NCI-H2107 (cell line): ENCODE results near the gene RIIAD1.
"Not testable (repeated sequence)": the region's sequence is repeated elsewhere in the genome, so short reads cannot be mapped to it uniquely, and the experiment has no call there.

Experiments
- DNase-seq: peaks from one replicate; lab custom pipeline; 2025; lab: John Stamatoyannopoulos, UW

RIIAD1 gene

GRCh38 chr1:151737026-151737425, 15.7 kb downstream of the RIIAD1 start:
- no peak for DNase-seq

DNA sequence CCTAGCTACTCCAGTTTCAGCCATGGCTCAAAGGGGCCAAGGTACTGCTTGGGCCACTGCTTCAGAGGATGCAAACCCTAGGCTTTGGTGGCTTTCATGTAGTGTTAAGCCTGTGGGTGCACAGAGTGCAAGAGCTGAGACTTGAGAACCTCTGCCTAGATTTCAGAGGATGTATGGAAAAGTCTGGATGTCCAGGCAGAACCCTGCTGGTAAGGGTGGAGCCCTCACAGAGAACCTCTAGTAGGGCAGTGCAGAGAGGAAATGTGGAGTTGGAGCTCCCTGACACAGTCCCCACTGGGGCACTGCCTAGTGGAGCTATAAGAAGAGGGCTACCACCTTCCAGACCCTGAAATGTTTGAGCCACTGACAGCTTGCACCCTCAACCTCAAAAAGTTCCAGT, 16.2 kb downstream of the RIIAD1 start:
- DNase-seq, result no peak

DNA sequence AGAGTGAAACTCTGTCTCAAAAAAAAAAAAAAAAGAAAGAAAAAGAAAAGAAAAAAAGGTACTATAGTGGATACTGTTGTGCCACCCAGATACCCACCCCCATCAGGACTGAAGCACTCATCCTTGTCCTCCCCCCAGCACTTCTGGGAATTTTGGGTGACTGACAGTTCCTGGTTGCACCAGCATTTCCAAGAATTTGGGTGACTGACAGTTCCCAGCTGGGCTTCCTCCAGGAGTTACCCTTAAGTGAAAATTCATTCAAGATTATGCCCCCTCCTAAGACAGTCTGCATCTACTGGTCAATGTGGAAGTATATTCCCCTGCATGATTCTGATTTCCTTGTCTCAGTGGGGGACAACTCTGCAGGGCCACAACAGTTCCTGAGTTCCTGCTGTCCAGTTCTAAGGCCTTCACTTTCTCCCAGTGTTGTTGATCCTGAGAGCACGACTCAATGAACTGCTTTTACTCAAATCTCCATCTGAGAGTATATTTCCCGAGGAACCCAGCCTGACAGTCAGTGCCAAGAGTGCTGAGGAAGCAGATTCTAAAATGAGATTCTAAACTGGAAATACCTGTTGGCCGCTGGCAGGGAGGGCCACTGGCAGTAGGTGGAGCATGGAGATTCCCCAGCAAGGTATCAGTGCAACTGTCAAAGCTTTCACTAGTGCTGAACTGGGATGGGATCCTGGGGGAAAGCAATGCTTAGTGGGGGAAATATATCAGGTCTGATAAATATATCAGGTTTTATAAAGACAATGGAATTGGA, 18.5 kb downstream of the RIIAD1 start:
- DNase-seq, result no peak

DNA sequence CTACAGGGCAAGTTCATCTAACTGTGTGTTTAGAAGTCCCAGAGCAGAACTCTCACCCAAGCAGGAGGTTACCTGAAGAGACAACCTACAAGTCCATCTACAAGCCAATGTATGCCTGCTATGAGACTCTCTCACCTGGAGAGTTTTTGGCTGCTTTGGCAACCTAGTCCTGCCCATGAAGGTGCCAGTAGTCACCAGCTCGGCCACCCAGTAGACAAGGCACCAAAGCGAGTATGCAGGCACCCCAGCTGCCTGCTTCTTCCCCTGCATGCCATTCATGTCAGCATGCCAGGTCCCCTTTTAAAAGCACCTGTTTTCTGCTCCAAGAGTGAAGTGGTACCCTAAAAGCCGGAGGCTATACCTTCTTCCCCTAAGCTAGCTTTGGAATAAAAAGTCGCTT, 20.2 kb downstream of the RIIAD1 start:
- DNase-seq, result no peak

GRCh38 chr1:151756291-151756690, 35.0 kb downstream of the RIIAD1 start:
- DNase-seq, result no peak

- DNase-seq, result no peak
These were observed 37.9 kb downstream of the RIIAD1 start for GRCh38 chr1:151759241-151759640.

GRCh38 chr1:151760597-151761385, 39.5 kb downstream of the RIIAD1 start:
- DNase-seq, result no peak

DNA sequence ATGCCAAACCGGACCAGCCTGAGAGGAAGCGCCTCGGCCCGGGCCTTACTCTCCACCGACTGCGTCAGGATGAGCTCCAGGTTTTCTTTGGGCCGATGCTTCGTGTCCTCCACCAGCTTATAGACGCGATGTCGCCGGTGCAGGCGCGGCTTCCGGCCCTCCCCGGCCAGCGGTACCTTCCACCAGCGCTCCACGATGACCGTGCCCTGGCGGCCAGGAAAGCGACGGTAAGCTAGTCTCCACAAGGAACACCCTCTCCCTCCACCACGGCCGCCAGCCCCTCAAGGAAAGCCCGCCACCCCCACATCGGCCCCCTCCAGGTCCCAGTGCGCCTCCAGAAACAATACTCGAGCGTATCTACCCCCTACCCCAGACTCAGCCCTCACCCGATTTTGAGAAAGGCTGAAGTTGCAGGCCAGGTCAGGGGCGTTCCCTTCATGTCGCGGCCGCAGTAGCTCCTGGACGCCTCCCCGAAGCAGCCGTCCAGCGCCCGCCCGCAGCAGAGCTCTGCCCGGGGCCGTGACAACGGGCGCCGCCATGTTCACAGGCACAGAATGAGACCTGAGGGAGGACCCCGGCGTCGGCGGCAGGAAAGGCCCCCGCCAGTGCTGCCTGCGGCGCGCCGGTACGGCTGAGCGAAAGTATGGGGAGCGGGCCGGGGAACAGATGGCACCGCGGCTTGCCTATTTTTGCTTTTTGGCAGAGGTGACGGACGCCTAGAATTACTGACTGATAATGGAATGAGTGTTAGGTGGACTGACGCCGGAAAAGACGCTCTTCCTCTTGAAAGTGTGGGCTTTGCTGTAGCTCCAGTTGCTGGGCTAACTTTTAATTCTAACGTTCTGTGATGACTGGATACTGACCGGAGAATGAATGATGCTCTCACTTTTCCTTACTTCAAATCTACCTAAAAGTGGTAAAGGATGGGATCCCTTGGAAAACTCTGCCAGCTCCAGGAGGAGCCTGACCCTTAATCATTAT, 41.9 kb downstream of the RIIAD1 start, which contains the start of gene MRPL9:
MRPL9 (minus strand) TSS at position 556 of the 981 bp plus-strand sequence; CDS start at position 539, 17 bp downstream.
- DNase-seq, result peak; percentile 63

DNA sequence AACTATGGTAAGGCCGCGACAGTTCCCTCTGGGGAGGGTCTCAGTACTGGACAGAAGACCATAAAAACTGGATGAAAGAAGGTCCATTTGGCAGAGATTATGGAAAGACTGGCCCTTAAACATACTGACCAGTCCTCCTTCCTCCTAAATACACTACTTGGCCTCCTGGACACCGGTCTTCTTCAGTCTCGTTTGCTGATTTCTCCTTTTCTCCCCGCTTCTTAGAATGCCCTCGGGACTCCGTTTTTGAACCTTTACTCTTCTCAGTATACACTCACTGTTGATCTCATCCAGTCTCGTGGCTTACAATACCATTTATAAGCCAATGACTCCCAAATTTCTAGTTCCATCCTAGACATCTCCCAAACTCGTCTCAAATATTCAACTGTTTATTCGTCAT, 42.7 kb downstream of the RIIAD1 start:
- DNase-seq, result no peak

- DNase-seq, result not testable (repeated sequence)
These were observed 47.2 kb downstream of the RIIAD1 start for GRCh38 chr1:151768351-151769066.

DNA sequence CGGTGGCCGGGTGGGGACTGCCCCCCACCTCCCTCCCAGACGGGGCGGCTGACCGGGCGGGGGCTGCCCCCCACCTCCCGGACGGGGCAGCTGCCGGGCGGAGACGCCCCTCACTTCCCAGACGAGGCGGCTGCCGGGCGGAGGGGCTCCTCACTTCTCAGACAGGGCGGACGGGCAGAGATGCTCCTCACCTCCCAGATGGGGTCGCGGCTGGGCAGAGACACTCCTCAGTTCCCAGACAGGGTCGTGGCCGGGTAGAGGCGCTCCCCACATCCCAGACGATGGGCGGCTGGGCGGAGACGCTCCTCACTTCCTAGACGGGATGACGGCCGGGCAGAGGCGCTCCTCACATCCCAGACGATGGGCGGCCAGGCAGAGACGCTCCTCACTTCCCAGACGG, 47.9 kb downstream of the RIIAD1 start:
- DNase-seq, result not testable (repeated sequence)

- no peak for DNase-seq
These were observed 52.4 kb downstream of the RIIAD1 start for GRCh38 chr1:151773702-151774101.

DNA sequence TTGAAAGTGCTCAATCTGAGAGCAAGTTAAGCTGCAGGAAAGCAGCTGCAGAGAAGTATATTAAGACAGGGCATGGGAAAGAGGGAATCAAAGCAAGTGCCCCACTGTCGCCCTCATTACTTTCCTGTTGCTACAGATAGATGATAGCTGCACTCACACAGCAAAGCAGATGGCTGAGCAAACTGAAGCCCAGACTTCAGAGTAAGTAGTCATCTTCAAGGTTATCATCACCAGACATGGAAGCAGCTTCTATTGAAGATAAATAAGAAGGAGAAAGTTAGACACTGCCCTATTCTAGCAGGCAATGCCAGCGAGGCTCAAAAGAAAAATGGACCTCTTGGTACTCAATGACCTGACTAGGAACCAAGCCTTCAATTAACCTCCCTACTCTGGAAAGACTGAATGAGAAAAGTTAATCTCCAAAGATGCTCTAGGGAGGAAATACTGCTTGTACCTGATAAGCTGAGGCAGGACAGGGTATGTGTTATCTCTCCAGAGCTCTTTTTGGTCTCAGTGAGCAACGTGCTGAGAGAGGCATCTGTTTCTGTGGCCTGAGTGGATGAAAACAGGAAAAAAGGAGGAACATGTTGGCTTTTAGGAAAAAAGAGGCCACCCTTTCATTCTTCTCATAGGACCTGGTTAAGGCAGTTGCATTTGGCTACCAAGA, 53.1 kb downstream of the RIIAD1 start:
- DNase-seq, result no peak

DNA sequence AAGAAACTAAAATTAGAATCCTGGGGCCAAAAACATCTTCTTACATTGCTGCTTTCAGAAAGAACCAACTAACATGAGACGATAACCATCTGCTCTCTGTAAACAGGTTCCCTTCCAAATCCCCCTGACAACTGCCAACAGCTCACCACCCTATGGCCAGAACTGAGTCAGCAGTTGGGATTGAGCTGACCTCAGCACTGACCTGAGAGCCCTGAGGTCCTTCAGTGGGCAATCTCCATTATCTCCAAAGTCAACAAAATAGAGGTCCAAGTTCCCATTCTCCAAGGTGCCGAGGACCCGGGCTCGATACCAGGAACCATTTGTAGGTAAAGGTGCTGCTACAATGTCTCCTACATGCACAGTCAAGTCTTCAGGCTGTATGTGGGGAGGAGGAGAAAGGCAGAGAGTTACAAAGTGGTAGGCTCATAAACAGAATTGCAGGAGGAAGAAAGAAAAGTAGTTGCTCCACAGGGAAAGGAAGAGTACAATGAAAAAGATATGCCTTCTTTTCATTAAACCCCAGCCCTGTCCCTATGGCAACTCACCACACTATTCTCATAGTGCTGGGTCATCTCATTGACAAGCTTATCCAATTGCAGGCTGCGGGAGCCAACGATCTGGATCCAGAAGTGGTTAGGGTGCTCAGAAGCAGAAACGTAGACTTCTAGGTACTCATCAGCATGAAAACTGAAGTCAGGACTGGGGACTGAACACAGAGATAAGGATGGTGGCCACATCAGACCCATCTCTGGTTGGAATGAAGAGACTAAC, 54.8 kb downstream of the RIIAD1 start:
- no peak for DNase-seq

DNA sequence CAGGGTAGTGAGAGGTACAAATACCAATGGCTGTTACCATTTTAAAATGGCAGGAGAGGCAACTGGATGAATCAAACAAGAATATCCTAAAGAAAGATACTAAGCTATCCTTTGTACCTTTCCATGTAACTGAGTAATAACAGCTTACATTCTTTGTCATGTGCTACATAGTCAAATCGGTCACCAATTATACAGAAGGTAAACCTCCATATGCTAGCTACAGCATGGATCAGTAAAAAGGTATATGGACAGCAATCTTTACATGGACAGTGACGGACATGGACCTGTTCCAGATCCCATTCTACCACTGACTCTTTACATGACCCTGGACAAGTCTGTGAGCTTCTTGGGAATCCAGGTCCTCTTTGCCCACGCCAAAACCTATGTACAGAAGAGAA, 55.3 kb downstream of the RIIAD1 start:
- DNase-seq, result no peak

DNA sequence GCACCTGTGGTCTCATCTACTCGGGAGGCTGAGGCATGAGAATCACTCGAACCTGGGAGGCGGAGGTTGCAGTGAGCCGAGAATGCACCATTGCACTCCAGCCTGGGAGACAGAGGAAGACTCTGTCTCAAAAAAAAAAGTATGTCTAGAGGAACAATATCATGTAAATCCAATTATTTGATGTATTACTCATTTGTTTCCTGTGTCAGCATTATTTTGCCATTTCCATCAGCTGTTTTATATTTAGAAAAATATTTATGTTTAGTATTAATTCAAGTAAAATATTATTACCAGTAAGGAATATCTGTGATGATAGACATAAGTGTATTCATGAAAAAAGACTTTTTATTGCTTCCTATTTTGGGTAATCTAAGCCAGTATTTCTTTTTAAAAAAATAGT, 56.0 kb downstream of the RIIAD1 start:
- no peak for DNase-seq
